NCI-H1694 (cell line): ENCODE measurements around the gene CALD1.

ENCODE experiments used
- DNase-seq: peaks from one replicate; lab custom pipeline; 2025; lab: John Stamatoyannopoulos, UW

CALD1 gene

GRCh38 chr7:134859783-134860182, 80.3 kb downstream of the CALD1 start:
- DNase-seq: no peak

- DNase-seq: no peak
These were observed 85.8 kb downstream of the CALD1 start for GRCh38 chr7:134865001-134865845.

- DNase-seq: no peak
These were observed 87.2 kb downstream of the CALD1 start for GRCh38 chr7:134866617-134867016.

- DNase-seq: no peak
These were observed 90.7 kb downstream of the CALD1 start for GRCh38 chr7:134870156-134870555.

- no peak for DNase-seq
These were observed 91.3 kb downstream of the CALD1 start for GRCh38 chr7:134870781-134871180.

- no peak for DNase-seq
These were observed 93.8 kb downstream of the CALD1 start for GRCh38 chr7:134873253-134873652.

GRCh38 chr7:134874407-134874806, 95.0 kb downstream of the CALD1 start:
- DNase-seq: no peak

GRCh38 chr7:134875867-134876266, 96.4 kb downstream of the CALD1 start:
- no peak for DNase-seq

GRCh38 chr7:134878746-134879357, 99.4 kb downstream of the CALD1 start:
- no peak for DNase-seq

GRCh38 chr7:134879815-134880475, 100.5 kb downstream of the CALD1 start:
- no peak for DNase-seq

- DNase-seq: no peak
These were observed 103.0 kb downstream of the CALD1 start for GRCh38 chr7:134882481-134882880.

GRCh38 chr7:134885967-134886352, 106.5 kb downstream of the CALD1 start:
- DNase-seq: no peak

GRCh38 chr7:134886353-134887057, 107.1 kb downstream of the CALD1 start:
- DNase-seq: no peak

GRCh38 chr7:134887523-134887922, 108.1 kb downstream of the CALD1 start:
- no peak for DNase-seq

GRCh38 chr7:134888141-134888740, 108.8 kb downstream of the CALD1 start:
- no peak for DNase-seq

GRCh38 chr7:134890246-134891240, 111.1 kb downstream of the CALD1 start:
- no peak for DNase-seq

- no peak for DNase-seq
These were observed 111.8 kb downstream of the CALD1 start for GRCh38 chr7:134891262-134891695.

- DNase-seq: no peak
These were observed 112.6 kb downstream of the CALD1 start for GRCh38 chr7:134891696-134892678.

- no peak for DNase-seq
These were observed 113.5 kb downstream of the CALD1 start for GRCh38 chr7:134892963-134893362.
